A549 (cell line): ENCODE results near the gene NDUFC2.

Source experiments
- CHD2 ChIP-seq: fragments of 150-350 bp; IDR thresholded peaks from 2 replicates; pipeline ENCODE4 v1.6.1; 2014; ENCODE audit warnings: low read length; ENCODE audit not compliant: partially characterized antibody
- CTCF ChIP-seq: fragments of >200 bp; sonication (Bioruptor Twin); formaldehyde crosslinking; IDR thresholded peaks from 3 replicates; pipeline ENCODE4 v1.5.1; 2016
- MAFK ChIP-seq: fragments of 450-650 bp; IDR thresholded peaks from 2 replicates; pipeline ENCODE4 v1.6.1; 2014; ENCODE audit not compliant: partially characterized antibody

GRCh38 chr11:78054971-78055370, 24.7 kb downstream of the NDUFC2 start:
- TF ChIP-seq CTCF (no peak), MAFK (no peak), CHD2 (no peak)
